GM19372 (cell line): ENCODE data around the gene GRIN3A.
"Not testable (repeated sequence)": the region's sequence is repeated elsewhere in the genome, so short reads cannot be mapped to it uniquely, and the experiment has no call there.

Source experiments
- ATAC-seq: cut with Tn5 transposase; IDR thresholded peaks from one replicate; pipeline ENCODE4 v1.9.1; 2021; ENCODE audit warnings: mild to moderate bottlenecking, low read depth, moderate library complexity; ENCODE audit not compliant: unreplicated experiment

Gene GRIN3A

DNA sequence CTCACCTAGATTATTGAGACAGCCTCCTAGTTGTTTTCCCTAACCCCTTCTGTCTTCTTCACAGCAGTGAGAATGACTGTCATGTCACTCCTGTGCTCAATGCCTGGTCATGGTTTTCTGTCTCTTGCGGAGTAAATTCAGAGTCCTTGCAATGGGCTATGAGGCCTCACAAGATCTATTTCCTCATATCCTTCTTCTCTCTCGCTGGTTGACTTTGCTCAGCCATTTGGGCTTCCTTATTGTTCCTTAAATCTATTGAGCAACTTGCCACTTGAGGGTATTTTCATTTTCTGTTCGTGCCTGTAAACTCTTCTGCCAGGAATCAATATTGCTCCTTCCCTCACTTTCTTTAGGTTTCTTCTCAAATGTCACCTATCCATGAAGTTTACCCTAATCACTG, 152.7 kb downstream of the GRIN3A start:
- ATAC-seq = no peak

DNA sequence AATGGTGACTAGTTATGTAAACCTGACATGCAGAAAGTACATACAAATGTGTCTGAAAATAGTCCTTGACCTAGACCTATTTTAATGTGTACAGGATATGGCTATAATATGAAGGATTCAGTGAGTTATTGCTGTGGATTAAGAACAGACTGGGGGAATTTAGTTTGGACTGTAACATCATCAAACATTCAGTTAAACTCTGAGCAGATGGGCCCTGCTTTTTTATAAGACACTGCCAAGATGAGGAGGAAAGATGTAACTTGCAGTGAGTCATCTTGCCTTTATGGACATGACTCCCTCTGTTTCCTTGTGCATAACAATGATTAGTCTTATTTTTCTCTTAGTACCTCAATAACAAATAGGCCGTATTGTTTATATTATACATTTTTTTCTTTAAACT, 155.9 kb downstream of the GRIN3A start:
- ATAC-seq = no peak

DNA sequence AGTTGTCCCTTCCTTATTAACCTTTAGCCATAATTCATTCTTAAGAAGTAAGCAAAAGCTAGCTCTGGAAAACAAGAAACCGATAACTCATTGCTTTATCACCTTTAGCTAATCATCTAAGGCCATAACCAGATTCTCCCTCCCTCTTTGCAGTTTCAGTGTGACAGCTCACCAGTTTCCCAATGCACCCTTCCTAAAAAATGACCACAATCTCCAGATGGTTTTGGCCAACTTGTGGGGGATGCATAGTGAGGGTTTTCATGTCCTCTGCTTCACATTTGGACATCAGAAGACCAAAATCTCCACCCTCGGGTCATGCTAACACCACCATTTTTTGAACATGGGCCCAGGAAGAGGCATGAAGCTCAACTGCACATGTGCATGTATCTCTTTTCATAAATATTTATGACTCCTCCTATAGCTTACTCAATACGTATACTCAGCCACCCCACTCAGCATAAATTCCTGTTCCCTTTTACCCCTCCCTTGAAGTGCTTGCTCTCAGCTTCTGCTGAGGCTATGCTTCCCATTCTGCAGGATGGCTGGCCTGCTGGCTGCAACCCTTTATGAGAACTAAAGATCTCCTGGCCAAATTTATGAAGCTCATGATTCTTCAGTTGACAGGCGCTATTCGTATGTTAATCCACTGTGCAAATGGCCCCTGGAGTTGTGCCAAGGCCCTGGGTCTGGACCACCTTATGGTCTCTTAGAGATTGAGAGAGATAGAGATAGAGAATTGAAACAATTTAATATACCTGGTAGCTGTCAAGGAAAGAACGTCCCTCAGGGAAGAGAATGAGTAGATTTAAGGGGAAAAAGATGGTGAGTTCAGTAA, 158.5 kb downstream of the GRIN3A start:
- no peak for ATAC-seq

DNA sequence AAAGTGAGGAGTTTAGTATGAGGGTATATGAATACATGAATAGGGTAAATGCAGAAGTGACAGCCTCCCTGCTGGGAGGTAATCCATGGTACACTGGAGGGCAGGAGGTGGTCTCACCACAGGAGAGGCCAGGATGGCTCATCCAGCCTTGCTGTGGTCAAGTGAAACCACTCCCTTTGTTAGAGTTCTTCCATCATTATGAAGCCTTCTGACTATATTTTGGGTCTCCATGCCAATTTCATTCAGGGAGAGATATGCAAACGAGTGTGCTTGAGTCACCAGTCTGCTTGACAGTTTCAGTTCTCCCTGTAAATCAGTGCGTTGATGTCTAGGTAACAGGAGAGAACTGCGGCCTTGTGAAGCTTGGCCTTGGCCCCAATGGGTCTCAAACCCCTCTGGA, 160.1 kb downstream of the GRIN3A start:
- ATAC-seq = no peak

- no peak for ATAC-seq
Observed at GRCh38 chr9:101574731-101575333, 163.6 kb downstream of the GRIN3A start.

DNA sequence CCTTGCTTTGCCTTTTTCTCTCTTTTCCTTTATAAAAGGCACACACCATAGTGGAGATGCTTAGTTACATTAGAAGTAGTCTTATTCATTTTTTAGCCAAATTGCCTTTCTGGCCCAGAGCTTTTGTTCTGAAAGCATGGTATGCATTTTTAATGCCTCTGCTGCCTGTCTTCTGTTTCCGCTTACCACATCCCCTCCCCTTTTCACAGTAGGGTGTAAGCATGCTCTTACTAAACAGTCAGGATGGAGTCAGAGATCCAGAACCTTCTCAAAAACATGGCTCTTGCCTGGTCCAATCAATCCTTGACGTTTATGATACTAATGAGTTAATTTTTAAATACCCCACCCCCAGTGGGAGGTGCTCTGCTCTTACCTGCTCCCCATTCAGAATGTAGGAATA, 166.1 kb downstream of the GRIN3A start:
- ATAC-seq = no peak

DNA sequence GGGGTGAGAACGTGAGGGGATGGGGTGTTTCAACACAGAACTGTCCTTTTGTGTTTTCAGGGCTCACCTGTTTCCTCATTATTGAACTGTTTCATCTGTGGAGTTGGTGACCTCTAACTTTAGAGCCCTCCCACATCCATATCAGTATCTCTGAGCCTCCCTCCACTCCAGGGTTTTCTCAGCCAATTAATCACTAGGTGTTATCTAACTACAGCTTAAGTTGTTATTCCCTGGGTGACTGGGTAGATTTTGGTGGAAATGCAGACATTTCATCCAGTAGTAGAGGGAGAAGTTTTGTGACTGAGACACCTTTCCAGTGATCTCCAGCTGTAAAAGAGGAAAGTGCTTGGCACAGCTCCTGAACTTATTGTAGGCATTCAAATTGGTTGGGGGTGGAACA, 167.3 kb downstream of the GRIN3A start:
- ATAC-seq = no peak

DNA sequence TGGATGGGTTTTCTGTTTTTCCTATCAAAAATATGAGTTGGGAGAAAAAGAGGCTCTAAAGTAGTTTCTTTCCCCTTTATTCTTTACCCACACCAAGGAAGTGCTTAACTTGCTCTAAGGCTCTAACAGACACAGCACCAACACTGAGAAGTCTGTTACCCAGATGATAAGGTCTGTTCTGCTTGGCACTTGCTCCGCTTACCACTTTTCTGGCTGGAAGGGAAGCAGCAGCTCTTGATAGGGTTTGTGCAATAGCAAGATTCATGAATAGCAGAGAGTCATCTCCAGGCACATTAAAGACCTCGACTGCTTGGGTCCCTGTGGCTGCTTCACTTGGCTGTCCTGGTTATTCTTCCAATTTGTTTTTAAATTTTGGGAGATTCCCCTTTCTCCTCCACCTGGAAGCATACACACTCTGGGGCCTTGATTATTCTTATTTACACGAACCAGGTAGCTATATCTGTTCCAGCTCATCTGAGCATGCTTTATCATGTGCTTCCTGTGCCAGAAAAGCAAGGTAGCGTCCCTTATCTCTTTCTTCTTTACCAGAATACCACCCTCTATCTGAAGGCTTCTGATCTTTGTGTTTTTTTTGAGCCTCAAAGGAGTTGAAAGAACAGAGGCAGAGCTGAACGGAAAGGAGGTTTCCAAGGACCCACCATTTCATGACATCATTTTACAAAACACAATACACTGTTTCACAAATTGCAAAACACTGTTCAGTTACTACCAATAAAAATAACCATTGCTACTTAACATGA, 168.5 kb downstream of the GRIN3A start:
- ATAC-seq = no peak

GRCh38 chr9:101567725-101568350, 170.6 kb downstream of the GRIN3A start:
- ATAC-seq = no peak

GRCh38 chr9:101566904-101567724, 171.3 kb downstream of the GRIN3A start:
- ATAC-seq = no peak

- ATAC-seq = no peak
Observed at GRCh38 chr9:101564252-101564651, 174.2 kb downstream of the GRIN3A start.

DNA sequence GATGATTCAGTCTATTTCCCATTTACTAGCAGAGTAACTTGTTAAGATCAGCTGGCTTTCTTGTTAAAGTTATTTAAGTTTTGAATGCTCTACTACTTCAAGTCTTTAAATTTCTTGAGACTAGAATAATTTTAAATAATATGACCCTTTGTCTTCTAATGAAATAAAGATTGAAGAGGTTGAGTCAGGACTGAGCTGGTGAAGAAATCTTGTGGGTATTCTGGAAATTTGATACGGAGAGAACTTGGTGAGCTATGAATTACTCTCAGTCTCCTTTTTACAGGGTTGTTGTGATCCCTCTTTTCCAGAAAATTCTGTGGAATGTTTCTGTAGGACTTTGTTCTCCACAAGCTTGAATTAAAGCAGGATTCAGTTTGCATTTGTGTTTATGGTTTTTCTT, 175.5 kb downstream of the GRIN3A start:
- no peak for ATAC-seq

- no peak for ATAC-seq
Observed at GRCh38 chr9:101561740-101562139, 176.7 kb downstream of the GRIN3A start.

DNA sequence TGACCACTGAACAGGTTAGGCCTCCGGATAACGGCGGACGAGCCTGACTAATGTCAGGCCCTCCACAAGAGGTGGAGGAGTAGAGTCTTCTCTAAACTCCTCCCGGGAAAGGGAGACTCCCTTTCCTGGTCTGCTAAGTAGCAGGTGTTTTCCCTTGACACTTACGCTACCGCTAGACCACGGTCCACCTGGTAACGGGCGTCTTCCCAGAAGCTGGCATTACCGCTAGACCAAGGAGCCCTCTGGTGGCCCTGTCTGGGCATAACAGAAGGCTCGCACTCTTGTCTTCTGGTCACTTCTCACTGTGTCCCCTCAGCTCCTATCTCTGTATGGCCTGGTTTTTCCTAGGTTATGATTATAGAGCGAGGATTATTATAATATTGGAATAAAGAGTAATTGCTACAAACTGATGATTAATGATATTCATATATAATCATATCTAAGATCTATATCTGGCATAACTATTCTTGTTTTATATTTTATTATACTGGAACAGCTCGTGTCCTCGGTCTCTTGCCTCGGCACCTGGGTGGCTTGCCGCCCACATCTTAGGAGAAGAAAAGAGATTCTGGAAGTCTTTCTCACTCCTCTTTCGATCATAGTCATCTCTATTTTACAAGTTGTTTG, 188.9 kb downstream of the GRIN3A start:
- not testable (repeated sequence) for ATAC-seq

DNA sequence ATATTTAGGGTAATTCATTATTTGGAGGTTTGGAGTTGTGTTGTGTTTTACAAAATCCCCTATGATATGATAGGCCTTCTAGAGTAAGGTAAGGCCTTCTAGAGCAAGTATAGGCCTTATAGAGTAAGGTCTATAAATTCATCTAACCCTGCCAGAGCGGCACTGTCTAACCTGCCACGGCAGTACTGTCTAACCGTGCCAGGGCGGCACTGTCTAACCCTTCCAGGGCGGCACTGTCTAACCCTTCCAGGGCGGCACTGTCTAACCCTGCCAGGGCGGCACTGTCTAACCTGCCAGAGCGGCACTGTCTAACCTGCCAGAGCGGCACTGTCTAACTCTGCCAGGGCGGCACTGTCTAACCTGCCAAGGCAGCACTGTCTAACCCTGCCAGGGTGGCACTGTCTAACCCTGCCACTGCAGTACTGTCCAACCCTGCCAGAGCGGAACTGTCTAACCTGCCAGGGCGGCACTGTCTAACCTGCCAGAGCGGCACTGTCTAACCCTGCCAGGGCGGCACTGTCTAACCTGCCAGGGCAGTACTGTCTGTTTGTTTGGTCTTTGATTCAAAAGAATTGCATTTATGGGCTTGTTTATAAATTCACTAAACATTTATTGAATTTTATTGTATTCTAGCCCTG, 195.2 kb downstream of the GRIN3A start:
- no peak for ATAC-seq

GRCh38 chr9:101540069-101540468, 198.4 kb downstream of the GRIN3A start:
- ATAC-seq = no peak

DNA sequence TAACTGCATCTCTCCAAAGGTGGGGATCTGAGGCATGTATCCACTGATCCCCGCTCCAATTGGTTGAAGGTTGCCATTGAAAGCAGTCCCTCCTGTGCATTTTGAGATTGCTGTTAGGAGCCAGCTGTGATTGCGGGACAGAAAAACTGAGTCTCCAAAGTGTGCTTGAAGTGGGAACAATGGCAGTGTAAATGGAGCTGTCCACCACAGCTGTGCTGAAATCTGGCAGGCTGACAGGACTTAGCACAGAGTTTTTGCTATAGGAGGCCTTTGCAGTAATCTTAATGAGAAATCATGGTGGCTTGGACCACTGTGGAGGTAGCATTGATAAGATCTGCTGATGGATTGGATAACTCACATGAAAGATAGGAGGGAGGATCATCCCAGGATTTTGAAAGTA, 201.5 kb downstream of the GRIN3A start:
- no peak for ATAC-seq

GRCh38 chr9:101536351-101536750, 202.1 kb downstream of the GRIN3A start:
- no peak for ATAC-seq
